Breast epithelium (tissue), 4 donors: ENCODE data around the gene LRRD1. TPM values are rescaled to one million over a fixed set of nuclear protein-coding genes. Genes with fewer than 3 reads are reported as not detected.
"Not testable (repeated sequence)": the region's sequence is repeated elsewhere in the genome, so short reads cannot be mapped to it uniquely, and the experiment has no call there.

Source experiments
- DNase-seq, 2 donors: peaks; one replicate each; pipeline ENCODE4 v3.0.0-alpha.2; 2019; ENCODE audit warnings: low spot score in 2 of 2
- H3K27ac ChIP-seq, 2 donors: fragments of 200-600 bp; sonication (generic) in 1 of 2; one replicate each; pipeline ENCODE4 v1.5.1; 2016 to 2019; ENCODE audit warnings: mild to moderate bottlenecking in 1 of 2
- H3K27me3 ChIP-seq, 2 donors: fragments of 200-600 bp; sonication (generic) in 1 of 2; one replicate each; pipeline versions ENCODE4 v1.5.1 to v1.6.0; 2017 to 2019; ENCODE audit warnings: control low read depth in 1 of 2, mild to moderate bottlenecking in 1 of 2
- H3K36me3 ChIP-seq: fragments of 200-600 bp; one replicate; pipeline ENCODE4 v1.5.1; 2019
- H3K4me1 ChIP-seq, 2 donors: fragments of 200-600 bp; sonication (generic); one replicate each; pipeline ENCODE4 v1.5.1; 2016 to 2019; ENCODE audit warnings: control low read depth in 1 of 2
- H3K4me3 ChIP-seq, 3 donors: fragments of 200-600 bp; sonication (generic); 1 replicate in 2 of 3; 2 replicates in 1 of 3; pipeline ENCODE4 v1.5.1; 2016 to 2019; ENCODE audit warnings: mild to moderate bottlenecking in 3 of 3, moderate library complexity in 2 of 3
- H3K9me3 ChIP-seq, 2 donors: fragments of 200-600 bp; sonication (generic) in 1 of 2; one replicate each; pipeline ENCODE4 v1.5.1; 2016 to 2019; ENCODE audit warnings: control low read depth in 1 of 2
- POLR2A ChIP-seq: fragments of 450-650 bp; IDR thresholded peaks from one replicate; pipeline ENCODE4 v1.6.1; 2016; ENCODE audit warnings: antibody characterized with exemption, mild to moderate bottlenecking, moderate library complexity
- POLR2AphosphoS5 ChIP-seq, 3 donors: sonication (generic); formaldehyde crosslinking; IDR thresholded peaks; one replicate each; pipeline ENCODE4 v1.6.1; 2017; ENCODE audit warnings: antibody characterized with exemption in 3 of 3
- intact Hi-C: fragments of 100-400 bp; cut with DNase I; formaldehyde crosslinking; loops from one replicate; pipeline ENCODE4 v1.15.1; 2023; ENCODE audit warnings: low total_unique reads
- total RNA-seq, 3 donors: library from RNA; depleted of rRNA; stranded (reverse); fragments of >200 nt; gene quantifications; one replicate each; pipeline ENCODE4 v1.1.0, GENCODE V29; 2016
- TF ChIP-seq, protein P1 (sequence below), 3 donors: fragments of 450-650 bp; IDR thresholded peaks; one replicate each; pipeline ENCODE4 v1.5.1; 2016 to 2017; ENCODE audit warnings: antibody characterized with exemption in 3 of 3, mild to moderate bottlenecking in 3 of 3, moderate library complexity in 3 of 3

The LRRD1 gene
- total RNA-seq, 3 donors from 2014 or later = 0.16 to 0.33 TPM; not detected in 1

- peaks cover 0 to 4% of the 10 kb centered on the region in 2 donors for H3K4me1 ChIP-seq
- H3K27ac ChIP-seq = no peak overlapping the region
- H3K36me3 ChIP-seq = no peaks in the 10 kb centered on the region
- no peak for DNase-seq
- no peak overlapping the region for H3K4me3 ChIP-seq
- TF ChIP-seq, protein P1, sequence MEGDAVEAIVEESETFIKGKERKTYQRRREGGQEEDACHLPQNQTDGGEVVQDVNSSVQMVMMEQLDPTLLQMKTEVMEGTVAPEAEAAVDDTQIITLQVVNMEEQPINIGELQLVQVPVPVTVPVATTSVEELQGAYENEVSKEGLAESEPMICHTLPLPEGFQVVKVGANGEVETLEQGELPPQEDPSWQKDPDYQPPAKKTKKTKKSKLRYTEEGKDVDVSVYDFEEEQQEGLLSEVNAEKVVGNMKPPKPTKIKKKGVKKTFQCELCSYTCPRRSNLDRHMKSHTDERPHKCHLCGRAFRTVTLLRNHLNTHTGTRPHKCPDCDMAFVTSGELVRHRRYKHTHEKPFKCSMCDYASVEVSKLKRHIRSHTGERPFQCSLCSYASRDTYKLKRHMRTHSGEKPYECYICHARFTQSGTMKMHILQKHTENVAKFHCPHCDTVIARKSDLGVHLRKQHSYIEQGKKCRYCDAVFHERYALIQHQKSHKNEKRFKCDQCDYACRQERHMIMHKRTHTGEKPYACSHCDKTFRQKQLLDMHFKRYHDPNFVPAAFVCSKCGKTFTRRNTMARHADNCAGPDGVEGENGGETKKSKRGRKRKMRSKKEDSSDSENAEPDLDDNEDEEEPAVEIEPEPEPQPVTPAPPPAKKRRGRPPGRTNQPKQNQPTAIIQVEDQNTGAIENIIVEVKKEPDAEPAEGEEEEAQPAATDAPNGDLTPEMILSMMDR (IDR thresholded peaks at IDR 0.05) = no peak
- TF ChIP-seq POLR2AphosphoS5 (IDR thresholded peaks at IDR 0.05) (no peak), POLR2A (no peak)
- no peaks in the 10 kb centered on the region for H3K9me3 ChIP-seq
- no peaks in the 10 kb centered on the region for H3K27me3 ChIP-seq
- intact Hi-C loops = no loop called here
Observed at GRCh38 chr7:92177362-92177761, 1.6 kb downstream of the LRRD1 start.

- intact Hi-C loops, H3K9me3 ChIP-seq, DNase-seq: not testable (repeated sequence)
Observed at GRCh38 chr7:92169529-92169928, 9.4 kb downstream of the LRRD1 start.

GRCh38 chr7:92161271-92161670 is 17.7 kb downstream of the LRRD1 start:
- H3K36me3 ChIP-seq = no peaks in the 10 kb centered on the region
- TF ChIP-seq, protein P1 (IDR thresholded peaks at IDR 0.05) = no peak
- TF ChIP-seq POLR2A (no peak), POLR2AphosphoS5 (IDR thresholded peaks at IDR 0.05) (no peak)
- intact Hi-C loops = no loop called here
- no peaks in the 10 kb centered on the region for H3K9me3 ChIP-seq
- no peak for DNase-seq
- no peak overlapping the region for H3K4me3 ChIP-seq
- no peaks in the 10 kb centered on the region for H3K27me3 ChIP-seq
- no peak overlapping the region for H3K27ac ChIP-seq
- H3K4me1 ChIP-seq = no peaks in the 10 kb centered on the region

More at GRCh38 chr7:92169529-92169928, 9.4 kb downstream of the LRRD1 start:
- H3K36me3 ChIP-seq, H3K27me3 ChIP-seq, H3K4me1 ChIP-seq, H3K4me3 ChIP-seq, H3K27ac ChIP-seq: not testable (repeated sequence)

DNA sequence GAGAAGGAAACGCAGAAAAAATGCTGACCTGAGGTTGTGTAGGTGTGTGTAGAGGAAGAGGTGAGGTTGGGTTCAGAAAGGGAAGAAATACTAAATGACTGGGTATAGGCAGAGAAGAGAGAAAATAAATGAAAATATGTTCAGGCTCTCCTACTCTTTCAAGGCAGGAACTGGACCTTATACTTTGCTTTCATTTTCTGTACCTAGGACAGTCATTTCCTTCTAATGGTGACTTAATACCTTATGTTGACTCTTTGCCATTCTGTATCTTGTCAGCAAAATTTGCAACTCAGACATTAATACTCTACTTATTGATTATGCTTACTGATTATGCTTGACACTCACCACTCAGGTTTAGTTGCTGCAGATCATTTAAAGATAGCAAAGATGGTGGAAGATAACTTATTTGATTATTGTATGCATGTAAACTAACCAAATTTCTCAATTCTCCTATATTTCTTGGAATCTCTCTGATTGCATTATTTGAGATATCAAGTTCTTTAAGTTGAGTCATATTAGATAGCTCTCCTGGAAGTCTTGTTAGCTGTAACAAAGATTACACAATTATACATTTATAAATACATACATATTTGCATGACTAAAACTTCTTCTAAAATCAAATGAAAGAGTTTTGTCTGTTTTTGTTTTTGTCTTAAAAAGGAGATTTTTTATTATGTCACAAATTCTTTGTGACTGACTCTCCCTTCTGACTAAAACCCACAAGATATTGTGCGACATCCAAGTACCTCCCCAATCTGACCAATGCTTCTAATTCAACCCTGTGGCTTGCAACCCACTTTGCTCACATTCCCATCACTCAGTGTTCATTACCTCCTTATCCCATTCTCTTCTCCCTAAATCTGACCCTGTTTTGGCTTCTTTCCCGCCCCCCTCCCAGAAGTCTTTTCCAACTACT is 20.0 kb downstream of the LRRD1 start:
- no peaks in the 10 kb centered on the region for H3K4me1 ChIP-seq
- TF ChIP-seq POLR2AphosphoS5 (IDR thresholded peaks at IDR 0.05) (no peak), POLR2A (no peak)
- TF ChIP-seq, protein P1 (IDR thresholded peaks at IDR 0.05) = no peak
- H3K36me3 ChIP-seq = no peaks in the 10 kb centered on the region
- H3K4me3 ChIP-seq = no peak overlapping the region
- H3K9me3 ChIP-seq = no peaks in the 10 kb centered on the region
- no peaks in the 10 kb centered on the region for H3K27me3 ChIP-seq
- no peak for DNase-seq
- intact Hi-C loops = no loop called here
- H3K27ac ChIP-seq = no peak overlapping the region

GRCh38 chr7:92156990-92157389 is 22.0 kb downstream of the LRRD1 start:
- Histone ChIP-seq H3K27me3 (no peaks in the 10 kb centered on the region), H3K36me3 (no peaks in the 10 kb centered on the region), H3K9me3 (no peaks in the 10 kb centered on the region), H3K27ac (no peak overlapping the region), H3K4me1 (no peaks in the 10 kb centered on the region), H3K4me3 (no peak overlapping the region)
- intact Hi-C loops = no loop called here
- TF ChIP-seq, protein P1 (IDR thresholded peaks at IDR 0.05) = no peak
- no peak for TF ChIP-seq POLR2A
- TF ChIP-seq POLR2AphosphoS5 (IDR thresholded peaks at IDR 0.05) = no peak
- DNase-seq = no peak
